Smooth muscle cell (in vitro differentiated cells): Measurements from ENCODE around the gene MCAM. TPM values are rescaled to one million over a fixed set of nuclear protein-coding genes. Genes with fewer than 3 reads are reported as not detected.

Experiments
- DNase-seq: peaks from one replicate; lab custom pipeline; 2025; ENCODE audit not compliant: unreplicated experiment; lab: John Stamatoyannopoulos, UW
- H2AFZ ChIP-seq: fragments of 200-600 bp; sonication (generic); 2 replicates; pipeline ENCODE4 v1.6.0; 2016; ENCODE audit warnings: antibody characterized with exemption, low read depth, mild to moderate bottlenecking
- H3F3A ChIP-seq: fragments of 200-600 bp; sonication (generic); 2 replicates; pipeline ENCODE4 v1.6.0; 2017; ENCODE audit warnings: antibody characterized with exemption, low read depth
- H3K27ac ChIP-seq: fragments of 200-600 bp; sonication (generic); 2 replicates; pipeline ENCODE4 v1.5.1; 2016; ENCODE audit warnings: low read depth, mild to moderate bottlenecking
- H3K27me3 ChIP-seq: fragments of 200-600 bp; sonication (generic); 2 replicates; pipeline ENCODE4 v1.6.1; 2016; ENCODE audit warnings: low read depth, mild to moderate bottlenecking
- H3K36me3 ChIP-seq: fragments of 200-600 bp; sonication (generic); 2 replicates; pipeline ENCODE4 v1.5.1; 2016; ENCODE audit warnings: low read depth
- H3K4me1 ChIP-seq: fragments of 200-600 bp; sonication (generic); 2 replicates; pipeline ENCODE4 v1.5.1; 2016; ENCODE audit warnings: low read depth
- H3K4me2 ChIP-seq: fragments of 200-600 bp; sonication (generic); 2 replicates; pipeline ENCODE4 v1.6.0; 2016; ENCODE audit warnings: mild to moderate bottlenecking
- H3K4me3 ChIP-seq: fragments of 200-600 bp; sonication (generic); 2 replicates; pipeline ENCODE4 v1.5.1; 2016; ENCODE audit warnings: mild to moderate bottlenecking
- H3K79me2 ChIP-seq: fragments of 200-600 bp; sonication (generic); 2 replicates; pipeline ENCODE4 v1.6.0; 2016; ENCODE audit warnings: low read depth, mild to moderate bottlenecking
- H3K9ac ChIP-seq: fragments of 200-600 bp; sonication (generic); 2 replicates; pipeline ENCODE4 v1.6.0; 2016; ENCODE audit warnings: low read depth
- H3K9me3 ChIP-seq: fragments of 200-600 bp; sonication (generic); replicated peaks from 2 replicates; pipeline ENCODE4 v1.5.1; 2016; ENCODE audit warnings: low read depth
- H4K20me1 ChIP-seq: fragments of 200-600 bp; sonication (generic); 2 replicates; pipeline ENCODE4 v1.6.0; 2016; ENCODE audit warnings: low read depth
- WGBS: methylation state at CpG from one replicate; pipeline ENCODE4 v1.1.7; 2016; ENCODE audit warnings: low lambda C conversion rate; 5-methylcytosine and 5-hydroxymethylcytosine counted together
- polyA plus RNA-seq: library from polyadenylated mRNA; unstranded; fragments of >200 nt; fragmentation: Nextera tagmentation; extraction: Ambion mirVana; gene quantifications from 2 replicates; pipeline ENCODE4 v1.2.1, GENCODE V29; 2016
- total RNA-seq: library from RNA; depleted of rRNA; stranded (reverse); fragments of >200 nt; gene quantifications from 2 replicates; pipeline ENCODE4 v1.2.3, GENCODE V29; 2014
- TF ChIP-seq, protein P1 (sequence below): fragments of 200-600 bp; sonication (generic); IDR thresholded peaks from 2 replicates; pipeline ENCODE4 v1.5.1; 2017; ENCODE audit warnings: borderline replicate concordance, mild to moderate bottlenecking, antibody characterized with exemption; ENCODE audit not compliant: insufficient read depth, poor library complexity, severe bottlenecking

Gene MCAM
- total and polyA plus RNA-seq, 2 experiments from 2014 or later = 30.7 to 138 TPM

DNA sequence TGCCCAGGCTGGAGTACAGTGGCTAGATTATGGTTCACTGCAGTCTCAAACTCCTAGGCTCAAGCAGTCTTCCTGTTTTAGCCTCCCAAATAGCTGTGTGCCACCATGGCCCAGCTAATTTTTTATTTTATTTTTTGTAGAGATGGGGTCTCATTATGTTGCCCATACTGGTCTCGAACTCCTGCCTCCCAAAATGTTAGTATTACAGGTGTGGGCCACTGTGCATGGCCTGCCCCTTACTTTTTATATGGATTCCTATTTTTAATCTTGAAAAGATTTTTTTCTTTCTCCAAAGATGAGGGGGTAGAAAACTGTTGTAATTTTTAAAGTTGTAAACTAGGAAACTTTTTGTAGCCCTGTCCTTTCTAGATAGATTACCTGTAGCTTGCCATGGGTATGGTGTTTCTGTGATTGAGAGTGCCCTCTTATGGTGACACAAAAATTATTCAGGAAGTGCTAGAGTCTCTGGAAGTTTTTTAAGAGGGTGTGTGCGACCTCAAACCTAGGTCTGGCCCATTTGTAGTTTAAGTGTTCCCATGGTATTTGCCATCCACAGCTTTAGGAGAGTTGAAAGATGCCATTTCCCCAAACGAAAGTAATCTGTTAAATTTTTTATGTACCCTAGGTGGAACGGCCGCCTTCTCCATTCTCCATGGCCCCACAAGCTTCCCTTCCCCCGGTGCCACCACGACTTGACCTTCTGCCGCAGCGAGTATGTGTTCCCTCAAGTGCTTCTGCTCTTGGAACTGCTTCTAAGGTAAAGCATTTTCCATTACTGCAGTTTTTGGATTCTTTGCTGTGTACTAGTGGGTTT lies 32.4 kb downstream of the MCAM start:
- no peak overlapping the region for H2AFZ ChIP-seq
- peaks cover 11% of the 10 kb centered on the region for H3K36me3 ChIP-seq
- H3K9ac ChIP-seq = no peak overlapping the region
- TF ChIP-seq, protein P1, sequence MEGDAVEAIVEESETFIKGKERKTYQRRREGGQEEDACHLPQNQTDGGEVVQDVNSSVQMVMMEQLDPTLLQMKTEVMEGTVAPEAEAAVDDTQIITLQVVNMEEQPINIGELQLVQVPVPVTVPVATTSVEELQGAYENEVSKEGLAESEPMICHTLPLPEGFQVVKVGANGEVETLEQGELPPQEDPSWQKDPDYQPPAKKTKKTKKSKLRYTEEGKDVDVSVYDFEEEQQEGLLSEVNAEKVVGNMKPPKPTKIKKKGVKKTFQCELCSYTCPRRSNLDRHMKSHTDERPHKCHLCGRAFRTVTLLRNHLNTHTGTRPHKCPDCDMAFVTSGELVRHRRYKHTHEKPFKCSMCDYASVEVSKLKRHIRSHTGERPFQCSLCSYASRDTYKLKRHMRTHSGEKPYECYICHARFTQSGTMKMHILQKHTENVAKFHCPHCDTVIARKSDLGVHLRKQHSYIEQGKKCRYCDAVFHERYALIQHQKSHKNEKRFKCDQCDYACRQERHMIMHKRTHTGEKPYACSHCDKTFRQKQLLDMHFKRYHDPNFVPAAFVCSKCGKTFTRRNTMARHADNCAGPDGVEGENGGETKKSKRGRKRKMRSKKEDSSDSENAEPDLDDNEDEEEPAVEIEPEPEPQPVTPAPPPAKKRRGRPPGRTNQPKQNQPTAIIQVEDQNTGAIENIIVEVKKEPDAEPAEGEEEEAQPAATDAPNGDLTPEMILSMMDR = peak; percentile 19
- DNase-seq = no peak
- no peaks in the 10 kb centered on the region for H3K9me3 ChIP-seq
- H4K20me1 ChIP-seq = peaks cover 27% of the 10 kb centered on the region
- no peak overlapping the region for H3K4me2 ChIP-seq
- 87% methylated on average over 9 of the region's 9 CpGs for WGBS
- H3K79me2 ChIP-seq = no peaks in the 10 kb centered on the region
- H3K4me3 ChIP-seq = no peak overlapping the region
- H3F3A ChIP-seq = no peaks in the 10 kb centered on the region
- no peak overlapping the region for H3K27ac ChIP-seq
- H3K27me3 ChIP-seq = no peaks in the 10 kb centered on the region
- no peaks in the 10 kb centered on the region for H3K4me1 ChIP-seq

DNA sequence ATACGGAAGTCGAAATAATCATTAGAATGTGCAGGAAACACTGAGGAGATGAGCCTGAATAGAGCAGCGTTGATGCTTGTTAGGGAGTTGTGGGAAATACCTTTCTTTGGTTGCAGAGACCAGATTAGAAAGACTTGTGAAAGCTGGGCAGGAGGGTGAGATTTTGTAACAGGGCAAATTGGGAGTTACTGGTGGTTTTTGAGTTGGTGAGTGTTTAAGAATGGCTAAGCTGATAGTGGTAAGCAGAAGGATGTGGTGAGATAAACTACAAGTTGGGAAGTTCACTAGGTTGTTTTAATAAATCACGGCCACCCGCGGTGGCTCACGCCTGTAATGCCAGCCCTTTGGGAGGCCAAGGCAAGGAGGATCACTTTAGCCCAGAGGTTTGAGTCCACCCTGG lies 34.4 kb downstream of the MCAM start:
- H4K20me1 ChIP-seq = peaks cover 27% of the 10 kb centered on the region
- DNase-seq = no peak
- H3K36me3 ChIP-seq = peaks cover 26% of the 10 kb centered on the region
- no peak overlapping the region for H3K4me2 ChIP-seq
- 69% methylated on average over 7 of the region's 7 CpGs for WGBS
- no peak overlapping the region for H3K27ac ChIP-seq
- H3K4me1 ChIP-seq = no peaks in the 10 kb centered on the region
- H3F3A ChIP-seq = no peaks in the 10 kb centered on the region
- no peaks in the 10 kb centered on the region for H3K9me3 ChIP-seq
- no peak overlapping the region for H3K9ac ChIP-seq
- no peaks in the 10 kb centered on the region for H3K27me3 ChIP-seq
- H3K4me3 ChIP-seq = no peak overlapping the region
- no peaks in the 10 kb centered on the region for H3K79me2 ChIP-seq
- H2AFZ ChIP-seq = no peak overlapping the region
- TF ChIP-seq, protein P1 = no peak

DNA sequence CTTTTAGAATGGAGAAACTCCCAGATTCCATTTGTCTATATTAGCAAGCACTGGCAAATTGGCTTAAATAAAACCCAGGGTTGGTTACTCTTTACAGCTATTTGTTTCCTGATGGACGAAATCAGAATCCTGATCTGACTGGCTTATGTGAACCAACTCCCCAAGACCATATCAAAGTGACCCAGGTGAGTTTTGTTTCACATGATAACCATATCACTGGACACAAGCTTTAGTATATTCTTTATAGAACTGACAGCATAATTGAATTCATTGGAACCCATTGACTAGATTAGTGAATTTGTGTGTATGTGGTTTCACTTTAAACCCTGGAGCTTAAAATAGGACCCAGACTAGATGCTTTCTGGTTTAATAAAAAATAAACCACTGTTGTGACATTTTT lies 39.3 kb downstream of the MCAM start:
- no peak for DNase-seq
- WGBS = 100% methylated on average over 1 of the region's 1 CpG
- H2AFZ ChIP-seq = no peak overlapping the region
- H3K9me3 ChIP-seq = no peaks in the 10 kb centered on the region
- no peak overlapping the region for H3K27ac ChIP-seq
- peaks cover 18% of the 10 kb centered on the region for H4K20me1 ChIP-seq
- H3K9ac ChIP-seq = no peak overlapping the region
- H3K27me3 ChIP-seq = no peaks in the 10 kb centered on the region
- TF ChIP-seq, protein P1 = no peak
- H3K36me3 ChIP-seq = peaks cover 27% of the 10 kb centered on the region
- H3K4me3 ChIP-seq = no peak overlapping the region
- H3K79me2 ChIP-seq = no peaks in the 10 kb centered on the region
- H3K4me1 ChIP-seq = no peaks in the 10 kb centered on the region
- no peak overlapping the region for H3K4me2 ChIP-seq
- no peaks in the 10 kb centered on the region for H3F3A ChIP-seq

DNA sequence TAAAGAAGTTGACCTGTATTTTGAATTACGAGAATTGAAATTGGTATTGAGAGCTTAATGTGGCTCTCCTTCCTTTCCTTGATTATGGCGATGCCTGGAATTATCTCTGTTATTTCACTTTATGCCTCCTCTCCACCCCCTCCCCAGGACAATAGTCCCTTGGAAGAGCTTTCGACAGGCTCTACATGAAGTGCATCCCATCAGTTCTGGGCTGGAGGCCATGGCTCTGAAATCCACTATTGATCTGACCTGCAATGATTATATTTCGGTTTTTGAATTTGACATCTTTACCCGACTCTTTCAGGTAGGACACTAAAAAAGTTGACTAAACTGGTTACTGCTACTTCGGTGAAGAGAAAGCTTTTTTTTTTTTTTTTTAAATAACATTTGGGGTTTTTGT lies 43.2 kb downstream of the MCAM start:
- H4K20me1 ChIP-seq = peaks cover 28% of the 10 kb centered on the region
- H3K79me2 ChIP-seq = peaks cover 9% of the 10 kb centered on the region
- no peak overlapping the region for H3K4me3 ChIP-seq
- no peak overlapping the region for H2AFZ ChIP-seq
- peaks cover 19% of the 10 kb centered on the region for H3K36me3 ChIP-seq
- 99% methylated on average over 6 of the region's 6 CpGs for WGBS
- DNase-seq = no peak
- H3K27me3 ChIP-seq = no peaks in the 10 kb centered on the region
- H3K4me1 ChIP-seq = no peaks in the 10 kb centered on the region
- H3K27ac ChIP-seq = no peak overlapping the region
- TF ChIP-seq, protein P1 = no peak
- H3K4me2 ChIP-seq = no peak overlapping the region
- no peaks in the 10 kb centered on the region for H3K9me3 ChIP-seq
- no peak overlapping the region for H3K9ac ChIP-seq
- no peaks in the 10 kb centered on the region for H3F3A ChIP-seq
